Panc1 (cell line): ENCODE measurements around the gene NOXA1. TPM values are rescaled to one million over a fixed set of nuclear protein-coding genes. Genes with fewer than 3 reads are reported as not detected.

Experiments
- ATAC-seq: fragments of 200-7000 bp; cut with Tn5 transposase; 2 replicates; pipeline ENCODE4 v1.9.1; 2020; ENCODE audit warnings: mild to moderate bottlenecking, moderate library complexity
- BruUV-seq: library from RNA; stranded (reverse); fragments of 400-500 nt; replicated peaks from 2 replicates; lab custom pipeline; 2021; lab: Mats Ljungman, UMichigan
- CTCF ChIA-PET: fragments of 300-600 bp; sonication (Branson Sonifier 250); formaldehyde crosslinking; loops from one replicate; lab custom pipeline; 2022; ENCODE audit warnings: antibody characterized with exemption; lab: Charles Lee
- POLR2A ChIA-PET: fragments of 300-600 bp; sonication (Branson Sonifier 250); formaldehyde crosslinking; loops from one replicate; lab custom pipeline; 2022; ENCODE audit warnings: antibody characterized with exemption; lab: Charles Lee
- DNase-seq: peaks from one replicate; pipeline ENCODE4 v3.0.0-alpha.2; 2010; ENCODE audit warnings: low read depth, low spot score
- H3K27ac ChIP-seq: 2 replicates; pipeline ENCODE4 v1.5.1; 2011; ENCODE audit warnings: mild to moderate bottlenecking, low read length, inconsistent platforms
- H3K27me3 ChIP-seq: fragments of 200-500 bp; sonication (Bioruptor generic); 2 replicates; pipeline ENCODE4 v1.6.0; 2014; ENCODE audit warnings: low read length, inconsistent platforms; ENCODE audit not compliant: control insufficient read depth, insufficient read depth
- H3K36me3 ChIP-seq: fragments of 200-500 bp; sonication (Bioruptor generic); 2 replicates; pipeline ENCODE4 v1.5.1; 2014; ENCODE audit warnings: inconsistent platforms, mild to moderate bottlenecking, low read length, moderate library complexity; ENCODE audit not compliant: control insufficient read depth, insufficient read depth
- H3K4me1 ChIP-seq: 2 replicates; pipeline ENCODE4 v1.5.1; 2011; ENCODE audit warnings: inconsistent platforms, mild to moderate bottlenecking, low read length, moderate library complexity; ENCODE audit not compliant: control insufficient read depth, insufficient read depth
- H3K4me3 ChIP-seq, 2 experiments: 2 replicates each; pipeline ENCODE4 v1.5.1; 2011 to 2012; ENCODE audit warnings: low read depth in 2 of 2, low read length in 2 of 2, mild to moderate bottlenecking in 2 of 2, inconsistent platforms in 1 of 2, moderate library complexity in 1 of 2
- H3K9me3 ChIP-seq: fragments of 200-500 bp; sonication (Bioruptor generic); 2 replicates; pipeline ENCODE4 v1.5.1; 2014; ENCODE audit warnings: low read depth, mild to moderate bottlenecking, inconsistent platforms, low read length, moderate library complexity; ENCODE audit not compliant: control insufficient read depth, insufficient read depth
- CTCF ChIP-seq: fragments of 450-650 bp; IDR thresholded peaks from 2 replicates; pipeline ENCODE4 v1.5.1; 2017; ENCODE audit warnings: mild to moderate bottlenecking
- POLR2AphosphoS5 ChIP-seq: IDR thresholded peaks from 2 replicates; pipeline ENCODE4 v1.6.1; 2012; ENCODE audit warnings: mild to moderate bottlenecking, low read depth, low read length, moderate library complexity
- REST ChIP-seq, 2 experiments: IDR thresholded peaks; 2 replicates each; pipeline ENCODE4 v1.6.1; 2011 to 2012; ENCODE audit warnings: low read depth in 2 of 2, control low read depth in 1 of 2, low read length in 1 of 2, mild to moderate bottlenecking in 1 of 2, moderate library complexity in 1 of 2; ENCODE audit not compliant: insufficient read depth in 1 of 2
- SIN3A ChIP-seq: IDR thresholded peaks from 2 replicates; pipeline ENCODE4 v1.6.1; 2012; ENCODE audit warnings: low read depth, mild to moderate bottlenecking, low read length, moderate library complexity, borderline replicate concordance; ENCODE audit not compliant: insufficient read depth
- TCF7L2 ChIP-seq: IDR thresholded peaks from 2 replicates; pipeline ENCODE4 v1.6.1; 2011; ENCODE audit warnings: mild to moderate bottlenecking, low read depth, low read length, inconsistent platforms
- in situ Hi-C: cut with HindIII; loops from 2 replicates; pipeline ENCODE4 v1.10.0; 2016; ENCODE audit warnings: low sequenced_read_pairs, low pct_unique_long_range_greater_than_20kb
- intact Hi-C: fragments of 100-400 bp; cut with micrococcal nuclease; formaldehyde crosslinking; loops from one replicate; pipeline ENCODE4 v1.10.0; 2022; ENCODE audit not compliant: unreplicated experiment
- total RNA-seq: library from RNA; stranded (reverse); gene quantifications from one replicate; pipeline ENCODE4 v1.2.1, GENCODE V29; 2021; ENCODE audit not compliant: unreplicated experiment

The NOXA1 gene
- total RNA-seq, 1 experiment from 2014 or later = 3.7 TPM

- Histone ChIP-seq H3K4me1 (peaks cover 6% of the 10 kb centered on the region), H3K36me3 (no peaks in the 10 kb centered on the region), H3K4me3 (no peak overlapping the region), H3K9me3 (no peaks in the 10 kb centered on the region), H3K27ac (no peak overlapping the region), H3K27me3 (no peaks in the 10 kb centered on the region)
- DNase-seq (no peak), ATAC-seq (no peak)
- ChIA-PET POLR2A (no interaction called here), CTCF (no interaction called here)
- intact Hi-C loops = no loop called here
- no TSS peak for BruUV-seq
- in situ Hi-C loops = no loop called here
- TF ChIP-seq CTCF (no peak), POLR2AphosphoS5 (no peak), TCF7L2 (no peak), REST (IDR thresholded peaks at IDR 0.05; ENCODE audit: insufficient read depth in 1 of 2, low read depth in 2 of 2, low read length in 1 of 2) (no peak)
Observed at GRCh38 chr9:137397675-137398423, 25.3 kb upstream of the NOXA1 start.

GRCh38 chr9:137398561-137399468 is 24.4 kb upstream of the NOXA1 start:
- H3K27me3 ChIP-seq = no peaks in the 10 kb centered on the region
- intact Hi-C loops (no loop called here), in situ Hi-C loops (no loop called here)
- CTCF ChIA-PET = no interaction called here
- POLR2A ChIA-PET = no interaction called here
- BruUV-seq = no TSS peak
- H3K27ac ChIP-seq = no peak overlapping the region
- H3K4me1 ChIP-seq = peaks cover 6% of the 10 kb centered on the region
- DNase-seq = no peak
- H3K9me3 ChIP-seq = no peaks in the 10 kb centered on the region
- TF ChIP-seq POLR2AphosphoS5 = no peak
- TF ChIP-seq CTCF = no peak
- TF ChIP-seq SIN3A = no peak
- TF ChIP-seq TCF7L2 = no peak
- no peak for TF ChIP-seq REST (IDR thresholded peaks at IDR 0.05; ENCODE audit: insufficient read depth in 1 of 2, low read depth in 2 of 2, low read length in 1 of 2)
- no peak overlapping the region for H3K4me3 ChIP-seq
- no peaks in the 10 kb centered on the region for H3K36me3 ChIP-seq
- ATAC-seq = no peak
